ENCODE data around the gene STK4. TPM values are rescaled to one million over a fixed set of nuclear protein-coding genes. Genes with fewer than 3 reads are reported as not detected.

The STK4 gene
- total RNA-seq, 2 experiments from 2014 or later, result 265 to 277 TPM

- Mint-ChIP-seq H3K27ac (no peak overlapping the region), H3K9me3 (no peaks in the 10 kb centered on the region), H3K27me3 (no peaks in the 10 kb centered on the region), H3K36me3 (ENCODE audit: low read depth) (peaks cover 92% of the 10 kb centered on the region), H3K4me1 (ENCODE audit: low read depth) (no peaks in the 10 kb centered on the region), H3K4me3 (no peak overlapping the region)
- Histone ChIP-seq H3K36me3 (ENCODE audit: insufficient read depth, low read length) (peaks cover 83% of the 10 kb centered on the region), H3K4me3 (ENCODE audit: low read length) (no peak overlapping the region), H3K4me1 (ENCODE audit: insufficient read depth, low read length) (no peaks in the 10 kb centered on the region), H3K27ac (ENCODE audit: low read depth in 1 of 2, low read length in 2 of 2) (no peak overlapping the region), H3K9me3 (ENCODE audit: control insufficient read depth in 1 of 2, insufficient read depth in 1 of 2, low read length in 2 of 2) (no peaks in the 10 kb centered on the region), H3K27me3 (ENCODE audit: control insufficient read depth in 1 of 2, insufficient read depth in 2 of 2, low read length in 2 of 2) (no peaks in the 10 kb centered on the region)
- ChIA-PET POLR2A (interaction anchor here (0.7 kb wide), 1 partner anchor 11 kb away, joined by 3 read pairs; no protein-coding TSS in a partner anchor), CTCF (no interaction called here)
- DNase-seq (no peak), ATAC-seq (ENCODE audit: poor library complexity) (no peak)
- intact Hi-C loops (cut with DNase I, micrococcal nuclease), result no loop called here
- TF ChIP-seq CTCF (IDR thresholded peaks at IDR 0.05), result no peak
Measured at GRCh38 chr20:44943828-44944227, 22.5 kb upstream of the STK4 start.

GRCh38 chr20:44945261-44945660 lies 21.1 kb upstream of the STK4 start:
- ChIA-PET POLR2A (no interaction called here), CTCF (no interaction called here)
- Mint-ChIP-seq H3K27ac (no peak overlapping the region), H3K27me3 (no peaks in the 10 kb centered on the region), H3K9me3 (no peaks in the 10 kb centered on the region), H3K4me3 (no peak overlapping the region), H3K4me1 (ENCODE audit: low read depth) (no peaks in the 10 kb centered on the region), H3K36me3 (ENCODE audit: low read depth) (peaks cover 94% of the 10 kb centered on the region)
- intact Hi-C loops (cut with DNase I, micrococcal nuclease), result no loop called here
- ATAC-seq (ENCODE audit: poor library complexity), result no peak
- Histone ChIP-seq H3K4me1 (ENCODE audit: insufficient read depth, low read length) (no peaks in the 10 kb centered on the region), H3K9me3 (ENCODE audit: control insufficient read depth in 1 of 2, insufficient read depth in 1 of 2, low read length in 2 of 2) (no peaks in the 10 kb centered on the region), H3K27ac (ENCODE audit: low read depth in 1 of 2, low read length in 2 of 2) (no peak overlapping the region), H3K4me3 (ENCODE audit: low read length) (no peak overlapping the region), H3K36me3 (ENCODE audit: insufficient read depth, low read length) (peaks cover 92% of the 10 kb centered on the region), H3K27me3 (ENCODE audit: control insufficient read depth in 1 of 2, insufficient read depth in 2 of 2, low read length in 2 of 2) (no peaks in the 10 kb centered on the region)
- no peak for DNase-seq
- no peak for TF ChIP-seq CTCF (IDR thresholded peaks at IDR 0.05)

GRCh38 chr20:44946271-44946852 lies 19.9 kb upstream of the STK4 start:
- no peaks in the 10 kb centered on the region for H3K9me3 Mint-ChIP-seq
- no peaks in the 10 kb centered on the region for H3K27me3 ChIP-seq (ENCODE audit: control insufficient read depth in 1 of 2, insufficient read depth in 2 of 2, low read length in 2 of 2)
- no peaks in the 10 kb centered on the region for H3K4me1 ChIP-seq (ENCODE audit: insufficient read depth, low read length)
- ChIA-PET CTCF (no interaction called here), POLR2A (interaction anchor here (0.9 kb wide), 1 partner anchor 14 kb away, joined by 3 read pairs; the partner anchor contains the start of gene TOMM34)
- H3K27ac Mint-ChIP-seq, result no peak overlapping the region
- peaks cover 97% of the 10 kb centered on the region for H3K36me3 Mint-ChIP-seq (ENCODE audit: low read depth)
- intact Hi-C loops (cut with DNase I, micrococcal nuclease), result no loop called here
- H3K4me3 ChIP-seq (ENCODE audit: low read length), result no peak overlapping the region
- no peak overlapping the region for H3K4me3 Mint-ChIP-seq
- no peaks in the 10 kb centered on the region for H3K9me3 ChIP-seq (ENCODE audit: control insufficient read depth in 1 of 2, insufficient read depth in 1 of 2, low read length in 2 of 2)
- TF ChIP-seq CTCF (IDR thresholded peaks at IDR 0.05), result no peak
- H3K36me3 ChIP-seq (ENCODE audit: insufficient read depth, low read length), result peaks cover 94% of the 10 kb centered on the region
- no peak for ATAC-seq (ENCODE audit: poor library complexity)
- H3K27me3 Mint-ChIP-seq, result no peaks in the 10 kb centered on the region
- no peaks in the 10 kb centered on the region for H3K4me1 Mint-ChIP-seq (ENCODE audit: low read depth)
- H3K27ac ChIP-seq (ENCODE audit: low read depth in 1 of 2, low read length in 2 of 2), result no peak overlapping the region
- no peak for DNase-seq

All from CD4-positive, alpha-beta T cell (primary cell).